Fibroblast of villous mesenchyme (primary cell): ENCODE data around the gene JAZF1. TPM values are rescaled to one million over a fixed set of nuclear protein-coding genes. Genes with fewer than 3 reads are reported as not detected.
"Not testable (repeated sequence)": the region's sequence is repeated elsewhere in the genome, so short reads cannot be mapped to it uniquely, and the experiment has no call there.

Experiments
- DNase-seq: peaks from one replicate; pipeline ENCODE4 v3.0.0-alpha.2; 2010; ENCODE audit warnings: low read depth
- H3K4me3 ChIP-seq: 2 replicates; pipeline ENCODE4 v1.5.1; 2011; ENCODE audit warnings: low read depth, mild to moderate bottlenecking, low read length
- total RNA-seq: library from RNA; depleted of rRNA; stranded (reverse); fragments of >200 nt; gene quantifications from 2 replicates; pipeline ENCODE4 v1.2.3, GENCODE V29; 2012
- TF ChIP-seq, protein P1 (sequence below): IDR thresholded peaks from 2 replicates; pipeline ENCODE4 v1.5.1; 2012; ENCODE audit warnings: low read depth, mild to moderate bottlenecking, low read length; ENCODE audit not compliant: insufficient read depth

The JAZF1 gene
- total RNA-seq, 1 donor, result 38.4 TPM

GRCh38 chr7:27866256-27866655, 314.3 kb downstream of the JAZF1 start:
- H3K4me3 ChIP-seq, result no peak overlapping the region
- no peak for DNase-seq
- TF ChIP-seq, protein P1, sequence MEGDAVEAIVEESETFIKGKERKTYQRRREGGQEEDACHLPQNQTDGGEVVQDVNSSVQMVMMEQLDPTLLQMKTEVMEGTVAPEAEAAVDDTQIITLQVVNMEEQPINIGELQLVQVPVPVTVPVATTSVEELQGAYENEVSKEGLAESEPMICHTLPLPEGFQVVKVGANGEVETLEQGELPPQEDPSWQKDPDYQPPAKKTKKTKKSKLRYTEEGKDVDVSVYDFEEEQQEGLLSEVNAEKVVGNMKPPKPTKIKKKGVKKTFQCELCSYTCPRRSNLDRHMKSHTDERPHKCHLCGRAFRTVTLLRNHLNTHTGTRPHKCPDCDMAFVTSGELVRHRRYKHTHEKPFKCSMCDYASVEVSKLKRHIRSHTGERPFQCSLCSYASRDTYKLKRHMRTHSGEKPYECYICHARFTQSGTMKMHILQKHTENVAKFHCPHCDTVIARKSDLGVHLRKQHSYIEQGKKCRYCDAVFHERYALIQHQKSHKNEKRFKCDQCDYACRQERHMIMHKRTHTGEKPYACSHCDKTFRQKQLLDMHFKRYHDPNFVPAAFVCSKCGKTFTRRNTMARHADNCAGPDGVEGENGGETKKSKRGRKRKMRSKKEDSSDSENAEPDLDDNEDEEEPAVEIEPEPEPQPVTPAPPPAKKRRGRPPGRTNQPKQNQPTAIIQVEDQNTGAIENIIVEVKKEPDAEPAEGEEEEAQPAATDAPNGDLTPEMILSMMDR, result no peak

- DNase-seq, result no peak
- TF ChIP-seq, protein P1, result no peak
- no peak overlapping the region for H3K4me3 ChIP-seq
Observed at GRCh38 chr7:27863880-27864279, 316.7 kb downstream of the JAZF1 start.

DNA sequence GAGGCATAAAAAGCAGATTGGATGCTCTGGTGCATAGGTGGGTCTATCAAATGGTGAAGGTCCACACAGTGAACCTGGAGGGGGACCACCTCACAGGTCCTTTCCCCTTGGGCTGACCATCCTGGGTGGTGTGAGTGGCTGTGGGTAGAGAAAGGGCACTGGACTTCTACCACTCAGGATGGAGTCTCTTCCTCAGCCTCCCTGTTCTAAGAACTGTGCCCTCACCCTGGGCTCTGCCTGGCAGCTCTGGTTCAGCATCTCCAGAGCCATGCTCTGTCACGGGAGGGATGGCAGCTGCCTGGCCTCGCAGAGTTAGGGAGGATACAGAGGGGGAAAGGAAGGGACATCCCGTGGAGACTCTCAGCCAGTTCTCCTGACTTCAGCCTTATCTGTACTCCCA, 318.8 kb downstream of the JAZF1 start:
- no peak overlapping the region for H3K4me3 ChIP-seq
- DNase-seq, result no peak
- TF ChIP-seq, protein P1, result no peak

DNA sequence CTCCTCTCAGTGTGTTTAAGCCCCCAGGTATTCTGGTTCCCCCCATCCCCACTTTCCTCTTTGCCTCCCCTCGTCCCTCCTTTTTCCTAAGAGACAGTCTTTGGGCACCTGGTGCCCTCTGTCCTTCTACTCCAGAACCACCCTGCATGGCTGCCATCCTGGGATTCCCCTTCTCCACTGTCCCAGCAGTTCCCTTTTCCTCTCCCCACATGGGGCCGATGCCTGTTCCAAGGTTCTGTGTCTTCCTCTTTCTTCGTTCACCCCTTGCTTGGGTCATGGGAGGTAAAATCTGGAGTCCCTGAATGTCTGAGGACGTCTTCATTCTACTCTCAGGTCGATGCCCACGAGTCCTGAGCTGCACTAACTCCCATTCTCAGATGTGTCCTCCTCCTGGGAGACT, 319.8 kb downstream of the JAZF1 start:
- no peak overlapping the region for H3K4me3 ChIP-seq
- no peak for DNase-seq
- TF ChIP-seq, protein P1, result no peak

GRCh38 chr7:27856703-27857485, 323.7 kb downstream of the JAZF1 start:
- DNase-seq, H3K4me3 ChIP-seq: not testable (repeated sequence)

DNA sequence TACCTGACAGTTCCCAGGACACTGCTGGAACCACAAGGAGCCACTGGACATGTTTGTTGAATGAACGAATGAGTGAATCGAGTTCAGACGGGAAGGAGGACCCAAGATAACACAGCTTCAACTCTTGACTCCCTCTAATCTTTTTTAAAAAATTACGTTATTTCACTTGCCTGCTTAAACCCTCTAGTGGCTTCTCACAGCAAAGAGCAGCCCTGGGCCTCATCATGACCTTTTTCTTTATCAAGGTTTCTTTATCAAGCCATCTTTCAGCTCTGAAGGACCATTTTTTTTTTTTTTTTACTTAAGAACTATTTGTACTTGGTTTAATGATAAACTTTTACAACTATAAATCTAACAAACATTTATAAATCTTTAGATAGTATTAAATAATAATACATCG, 330.1 kb downstream of the JAZF1 start:
- no peak for DNase-seq
- TF ChIP-seq, protein P1, result no peak
- no peak overlapping the region for H3K4me3 ChIP-seq

DNA sequence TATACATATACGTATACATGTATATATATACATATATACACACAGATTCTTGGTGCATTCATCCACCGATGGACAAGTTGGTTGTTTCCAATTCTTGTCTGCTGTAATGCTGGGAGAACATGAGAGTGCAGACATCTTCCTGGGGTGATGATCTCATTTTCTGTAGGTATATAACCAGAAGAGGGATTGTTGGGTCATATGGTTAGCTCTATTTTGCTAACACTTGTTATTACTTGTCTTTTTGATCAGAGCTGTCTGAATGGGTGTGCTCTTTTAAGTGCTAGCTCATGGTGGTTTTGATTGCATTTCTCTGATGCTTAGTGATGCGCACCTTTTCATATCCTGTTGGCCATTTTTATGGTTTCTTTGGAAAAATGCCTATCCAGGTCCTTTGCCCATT, 334.2 kb downstream of the JAZF1 start:
- DNase-seq, result no peak

More for the DNA sequence above, 334.2 kb downstream of the JAZF1 start:
- TF ChIP-seq, protein P1, result no peak
- H3K4me3 ChIP-seq, result no peak overlapping the region
